Activated naive CD4-positive, alpha-beta T cell treated with anti-CD3 and anti-CD28 coated beads for 36 hours (primary cell): ENCODE results near the gene UBE2G2. TPM values are rescaled to one million over a fixed set of nuclear protein-coding genes. Genes with fewer than 3 reads are reported as not detected.
"Not testable (repeated sequence)": the region's sequence is repeated elsewhere in the genome, so short reads cannot be mapped to it uniquely, and the experiment has no call there.

Experiments used
- CTCF ChIA-PET: fragments of 350-600 bp; sonication (Branson Sonifier 250); formaldehyde crosslinking; loops from one replicate; lab custom pipeline; 2021; ENCODE audit warnings: antibody characterized with exemption; lab: Charles Lee
- DNase-seq: peaks from one replicate; pipeline ENCODE4 v3.0.0-alpha.2; 2020
- H3K27ac Mint-ChIP-seq: one replicate; pipeline ENCODE4 v1.8.0; 2021; ENCODE audit warnings: mild to moderate bottlenecking, mixed read lengths
- H3K27me3 Mint-ChIP-seq: one replicate; pipeline ENCODE4 v1.8.0; 2021; ENCODE audit warnings: low read depth, mixed read lengths
- H3K36me3 Mint-ChIP-seq: one replicate; pipeline ENCODE4 v1.8.0; 2021; ENCODE audit warnings: low read depth, mixed read lengths
- H3K4me1 Mint-ChIP-seq: one replicate; pipeline ENCODE4 v1.8.0; 2021; ENCODE audit warnings: low read depth, mixed read lengths
- H3K4me3 Mint-ChIP-seq: one replicate; pipeline ENCODE4 v1.8.0; 2021; ENCODE audit warnings: mild to moderate bottlenecking, moderate library complexity, mixed read lengths
- H3K9me3 Mint-ChIP-seq: one replicate; pipeline ENCODE4 v1.8.0; 2021; ENCODE audit warnings: mixed read lengths
- intact Hi-C: fragments of 100-400 bp; cut with micrococcal nuclease; formaldehyde crosslinking; loops from one replicate; pipeline ENCODE4 v1.15.1; 2023
- total RNA-seq, 2 experiments: library from RNA; stranded (reverse); gene quantifications; one replicate each; pipeline ENCODE4 v1.2.3, GENCODE V29; 2021

Gene UBE2G2
- total RNA-seq, 2 experiments from 2014 or later: 94.0 to 95.2 TPM

- peaks cover 21% of the 10 kb centered on the region for H3K4me1 Mint-ChIP-seq
- H3K27ac Mint-ChIP-seq: no peak overlapping the region
- H3K36me3 Mint-ChIP-seq: no peaks in the 10 kb centered on the region
- H3K27me3 Mint-ChIP-seq: no peaks in the 10 kb centered on the region
- CTCF ChIA-PET: no interaction called here
- peaks cover 3% of the 10 kb centered on the region for H3K9me3 Mint-ChIP-seq
- no peak overlapping the region for H3K4me3 Mint-ChIP-seq
- intact Hi-C loops: no loop called here
- no peak for DNase-seq
Measured at GRCh38 chr21:44833663-44834062, 32.0 kb upstream of the UBE2G2 start.

DNA sequence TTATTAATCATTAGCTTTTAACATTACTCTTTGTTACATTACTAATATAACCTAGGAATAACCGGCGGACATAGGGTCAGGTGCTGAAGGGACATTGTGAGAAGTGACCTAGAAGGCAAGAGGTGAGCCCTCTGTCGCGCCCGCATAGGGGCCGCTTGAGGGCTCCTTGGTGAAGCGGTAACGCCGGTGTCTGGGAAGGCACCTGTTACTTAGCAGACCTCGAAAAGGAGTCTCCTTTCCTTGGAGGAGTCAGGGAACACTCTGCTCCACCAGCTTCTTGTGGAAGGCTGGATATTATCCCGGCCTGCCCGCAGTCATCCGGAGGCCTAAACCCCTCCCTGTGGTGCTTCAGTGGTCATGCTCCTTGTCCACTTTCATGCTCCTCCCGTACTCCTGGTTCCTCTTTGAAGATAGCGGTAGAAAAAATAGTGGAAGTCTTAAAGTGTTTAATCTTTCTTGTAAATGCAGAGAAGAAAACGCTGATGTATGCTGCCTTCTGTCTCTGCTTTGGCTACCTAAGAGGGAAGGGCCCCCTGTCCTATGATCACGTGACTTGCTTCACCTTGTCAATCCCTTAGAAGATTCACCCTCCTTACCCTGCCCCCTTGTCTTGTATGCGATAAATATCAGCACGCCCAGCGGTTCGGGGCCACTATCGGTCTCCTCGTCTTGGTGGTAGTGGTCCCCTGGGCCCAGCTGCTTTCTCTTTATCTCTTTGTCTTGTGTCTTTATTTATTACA lies 31.1 kb upstream of the UBE2G2 start:
- Mint-ChIP-seq H3K9me3 (peaks cover 11% of the 10 kb centered on the region), H3K4me1 (peaks cover 23% of the 10 kb centered on the region)
- H3K4me3 Mint-ChIP-seq, H3K27ac Mint-ChIP-seq, CTCF ChIA-PET, H3K36me3 Mint-ChIP-seq, intact Hi-C loops, H3K27me3 Mint-ChIP-seq, DNase-seq: not testable (repeated sequence)

GRCh38 chr21:44831227-44831860 lies 29.7 kb upstream of the UBE2G2 start:
- Mint-ChIP-seq H3K27me3 (no peaks in the 10 kb centered on the region), H3K4me1 (peaks cover 23% of the 10 kb centered on the region), H3K36me3 (peaks cover 4% of the 10 kb centered on the region), H3K27ac (no peak overlapping the region), H3K4me3 (no peak overlapping the region), H3K9me3 (peaks cover 16% of the 10 kb centered on the region)
- intact Hi-C loops: no loop called here
- CTCF ChIA-PET: no interaction called here
- no peak for DNase-seq

- Mint-ChIP-seq H3K27ac (peak overlapping the region; percentile 66), H3K36me3 (peaks cover 4% of the 10 kb centered on the region), H3K27me3 (no peaks in the 10 kb centered on the region), H3K9me3 (peaks cover 16% of the 10 kb centered on the region), H3K4me3 (peak overlapping the region; percentile 3), H3K4me1 (peaks cover 23% of the 10 kb centered on the region)
- peak; percentile 48 for DNase-seq
- intact Hi-C loops: no loop called here
- CTCF ChIA-PET: no interaction called here
Measured at GRCh38 chr21:44829507-44830092, 28.0 kb upstream of the UBE2G2 start.

DNA sequence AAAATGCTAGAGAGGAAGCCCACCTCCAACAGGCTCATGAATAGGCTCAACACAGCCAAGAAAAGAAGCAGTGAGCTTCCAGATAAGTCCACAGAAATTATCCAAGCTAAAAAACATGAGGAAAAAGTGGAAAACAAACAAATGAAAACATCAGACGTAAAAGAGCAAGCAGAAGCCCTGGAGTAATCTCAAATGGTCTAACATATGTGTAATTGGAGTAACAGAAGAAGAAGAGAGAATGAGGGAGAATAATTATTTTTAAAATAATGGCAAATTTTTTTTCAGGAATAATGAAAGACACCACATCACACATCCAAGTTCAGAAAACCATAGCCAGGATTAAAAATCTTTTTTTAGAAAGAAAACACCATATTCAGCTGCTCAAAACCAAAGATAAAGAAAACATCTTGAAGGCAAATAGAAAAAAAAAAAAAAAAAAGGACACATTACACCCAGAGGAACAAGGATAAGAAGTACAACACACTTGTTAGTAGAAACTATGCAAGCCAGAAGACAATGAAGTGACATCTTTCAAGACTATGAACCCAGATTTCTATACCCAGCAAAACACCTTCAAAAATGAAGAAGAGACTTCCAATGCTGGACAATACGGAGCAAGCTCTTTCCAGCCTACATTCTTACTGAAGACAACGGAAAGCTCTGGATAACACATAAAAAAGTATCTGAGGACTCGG lies 26.9 kb upstream of the UBE2G2 start:
- H3K4me3 Mint-ChIP-seq: no peak overlapping the region
- DNase-seq: no peak
- H3K36me3 Mint-ChIP-seq: peaks cover 4% of the 10 kb centered on the region
- peaks cover 23% of the 10 kb centered on the region for H3K4me1 Mint-ChIP-seq
- peaks cover 19% of the 10 kb centered on the region for H3K9me3 Mint-ChIP-seq
- CTCF ChIA-PET: interaction anchor here (0.6 kb wide), 1 partner anchor 44 kb away, joined by 3 read pairs; no protein-coding TSS in a partner anchor
- no peaks in the 10 kb centered on the region for H3K27me3 Mint-ChIP-seq
- no peak overlapping the region for H3K27ac Mint-ChIP-seq
- intact Hi-C loops: no loop called here

DNA sequence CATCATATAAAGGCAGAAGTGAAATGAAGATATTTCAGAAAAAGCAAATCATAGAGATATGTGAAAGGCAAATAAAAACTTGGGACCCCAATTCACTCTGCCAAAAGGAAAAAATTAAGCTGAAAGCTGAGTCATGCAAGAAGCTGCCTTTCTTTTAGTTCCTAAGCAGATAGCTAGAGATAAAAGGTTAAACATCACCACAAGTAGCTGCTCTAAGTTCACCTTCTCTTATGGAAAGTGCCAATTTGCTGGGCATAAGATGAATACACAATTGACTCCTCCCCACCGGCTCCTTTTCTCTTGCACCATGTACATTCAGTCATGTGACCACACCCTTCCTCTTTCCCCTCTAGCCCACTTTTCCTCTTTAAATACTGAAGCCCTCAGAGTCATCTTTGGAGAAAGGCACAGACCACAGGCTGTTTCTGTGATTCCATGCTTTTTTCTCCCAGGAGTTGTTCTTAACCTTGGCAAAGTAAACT lies 21.6 kb upstream of the UBE2G2 start:
- H3K36me3 Mint-ChIP-seq: peaks cover 7% of the 10 kb centered on the region
- no peak overlapping the region for H3K4me3 Mint-ChIP-seq
- intact Hi-C loops: no loop called here
- no peaks in the 10 kb centered on the region for H3K27me3 Mint-ChIP-seq
- no peak for DNase-seq
- CTCF ChIA-PET: interaction anchor here (0.6 to 0.7 kb wide), 2 partner anchors 43 to 125 kb away, joined by 3 to 4 read pairs; no protein-coding TSS in a partner anchor
- H3K9me3 Mint-ChIP-seq: peaks cover 32% of the 10 kb centered on the region
- no peaks in the 10 kb centered on the region for H3K4me1 Mint-ChIP-seq
- no peak overlapping the region for H3K27ac Mint-ChIP-seq

- no peaks in the 10 kb centered on the region for H3K4me1 Mint-ChIP-seq
- H3K36me3 Mint-ChIP-seq: peaks cover 4% of the 10 kb centered on the region
- CTCF ChIA-PET: interaction anchor here (0.6 to 0.7 kb wide), 2 partner anchors 43 to 125 kb away, joined by 3 to 4 read pairs; no protein-coding TSS in a partner anchor
- H3K27me3 Mint-ChIP-seq: no peaks in the 10 kb centered on the region
- DNase-seq: no peak
- H3K27ac Mint-ChIP-seq: no peak overlapping the region
- H3K9me3 Mint-ChIP-seq: peaks cover 26% of the 10 kb centered on the region
- no peak overlapping the region for H3K4me3 Mint-ChIP-seq
- intact Hi-C loops: no loop called here
Measured at GRCh38 chr21:44822484-44823178, 21.0 kb upstream of the UBE2G2 start.

DNA sequence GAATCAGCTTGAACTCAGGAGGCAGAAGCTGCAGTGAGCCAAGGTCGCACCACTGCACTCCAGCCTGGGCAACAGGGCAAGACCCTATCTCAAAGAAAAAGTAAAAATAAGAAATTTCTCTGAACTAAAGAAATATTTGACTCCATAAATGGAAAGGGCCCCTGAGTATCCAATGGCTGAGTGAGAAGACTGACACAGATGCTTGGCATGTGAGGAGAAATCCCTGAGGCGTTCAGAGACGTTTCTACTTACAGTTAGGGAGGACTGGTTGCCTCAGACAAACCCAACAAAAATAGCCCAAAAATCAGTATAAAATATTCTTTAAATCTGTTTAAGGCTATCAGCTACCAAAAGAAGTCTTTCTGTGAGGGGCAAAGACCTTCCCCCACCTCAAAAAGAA lies 19.2 kb upstream of the UBE2G2 start:
- Mint-ChIP-seq H3K4me1 (peaks cover 9% of the 10 kb centered on the region), H3K9me3 (peaks cover 23% of the 10 kb centered on the region), H3K4me3 (no peak overlapping the region), H3K27me3 (no peaks in the 10 kb centered on the region), H3K27ac (no peak overlapping the region), H3K36me3 (peaks cover 3% of the 10 kb centered on the region)
- intact Hi-C loops: no loop called here
- CTCF ChIA-PET: no interaction called here
- DNase-seq: no peak

GRCh38 chr21:44819283-44820243 lies 17.9 kb upstream of the UBE2G2 start:
- H3K9me3 Mint-ChIP-seq: peaks cover 23% of the 10 kb centered on the region
- intact Hi-C loops: loop anchor here (5.0 kb wide), 2 partner anchors 258 to 1503 kb away; partner anchors contain the start of genes C21orf58 and PCNT

DNA sequence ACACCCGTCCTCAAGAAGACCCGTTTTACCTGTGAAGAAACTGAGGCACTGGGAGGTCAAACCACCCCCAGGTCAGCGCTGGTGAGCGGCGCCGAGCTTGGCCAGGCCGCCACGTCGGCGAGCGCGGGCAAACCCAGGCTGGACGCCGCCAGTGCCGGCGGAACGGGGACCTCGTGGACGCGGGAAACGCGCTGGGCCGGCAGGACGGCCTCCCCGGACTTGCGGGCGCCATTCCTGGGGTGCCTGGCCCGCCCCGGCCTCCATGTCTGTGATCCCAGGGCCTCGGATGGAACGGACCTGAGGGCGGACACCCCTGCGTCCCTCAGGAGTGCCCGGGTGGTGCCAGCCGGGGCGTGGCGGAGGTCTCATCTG lies 17.0 kb upstream of the UBE2G2 start:
- peaks cover 13% of the 10 kb centered on the region for H3K4me1 Mint-ChIP-seq
- H3K36me3 Mint-ChIP-seq: peaks cover 3% of the 10 kb centered on the region
- no peaks in the 10 kb centered on the region for H3K27me3 Mint-ChIP-seq
- DNase-seq: no peak
- CTCF ChIA-PET: interaction anchor here (1.5 kb wide), 1 partner anchor 18 kb away, joined by 4 read pairs; the partner anchor contains the start of gene UBE2G2
- H3K4me3 Mint-ChIP-seq: peak overlapping the region; percentile 54
- H3K9me3 Mint-ChIP-seq: peaks cover 21% of the 10 kb centered on the region
- no peak overlapping the region for H3K27ac Mint-ChIP-seq
- intact Hi-C loops: loop anchor here (1.0 to 5.0 kb wide), 4 partner anchors 55 to 1504 kb away; partner anchors contain the start of genes C21orf58, CFAP410, PCNT and PTTG1IP

More at GRCh38 chr21:44819283-44820243, 17.9 kb upstream of the UBE2G2 start:
- peak overlapping the region; percentile 12 for H3K27ac Mint-ChIP-seq
- DNase-seq: no peak
- no peaks in the 10 kb centered on the region for H3K27me3 Mint-ChIP-seq
- CTCF ChIA-PET: no interaction called here
- H3K36me3 Mint-ChIP-seq: peaks cover 3% of the 10 kb centered on the region
- H3K4me3 Mint-ChIP-seq: peak overlapping the region; percentile 54
- peaks cover 13% of the 10 kb centered on the region for H3K4me1 Mint-ChIP-seq
